H7 (cell line): ENCODE results near the gene MYOD1. TPM values are rescaled to one million over a fixed set of nuclear protein-coding genes. Genes with fewer than 3 reads are reported as not detected.

ENCODE experiments used
- DNase-seq: peaks from one replicate; pipeline ENCODE4 v3.0.0; 2012
- H3K27me3 ChIP-seq: 2 replicates; pipeline ENCODE4 v1.6.0; 2011; ENCODE audit warnings: mild to moderate bottlenecking, low read length; ENCODE audit not compliant: control insufficient read depth, insufficient read depth
- H3K36me3 ChIP-seq: replicated peaks from 2 replicates; pipeline ENCODE4 v1.5.1; 2011; ENCODE audit warnings: low read length; ENCODE audit not compliant: control insufficient read depth, insufficient read depth
- H3K4me3 ChIP-seq: 2 replicates; pipeline ENCODE4 v1.5.1; 2011; ENCODE audit warnings: low read depth, mild to moderate bottlenecking, control low read depth, low read length, moderate library complexity; ENCODE audit not compliant: insufficient read depth
- total RNA-seq: library from RNA; depleted of rRNA; stranded (reverse); fragments of >200 nt; shearing (Covaris generic); gene quantifications from 2 replicates; pipeline ENCODE4 v1.2.3, GENCODE V29; 2014

The MYOD1 gene
- total RNA-seq, 1 experiment from 2014 or later, result not detected

DNA sequence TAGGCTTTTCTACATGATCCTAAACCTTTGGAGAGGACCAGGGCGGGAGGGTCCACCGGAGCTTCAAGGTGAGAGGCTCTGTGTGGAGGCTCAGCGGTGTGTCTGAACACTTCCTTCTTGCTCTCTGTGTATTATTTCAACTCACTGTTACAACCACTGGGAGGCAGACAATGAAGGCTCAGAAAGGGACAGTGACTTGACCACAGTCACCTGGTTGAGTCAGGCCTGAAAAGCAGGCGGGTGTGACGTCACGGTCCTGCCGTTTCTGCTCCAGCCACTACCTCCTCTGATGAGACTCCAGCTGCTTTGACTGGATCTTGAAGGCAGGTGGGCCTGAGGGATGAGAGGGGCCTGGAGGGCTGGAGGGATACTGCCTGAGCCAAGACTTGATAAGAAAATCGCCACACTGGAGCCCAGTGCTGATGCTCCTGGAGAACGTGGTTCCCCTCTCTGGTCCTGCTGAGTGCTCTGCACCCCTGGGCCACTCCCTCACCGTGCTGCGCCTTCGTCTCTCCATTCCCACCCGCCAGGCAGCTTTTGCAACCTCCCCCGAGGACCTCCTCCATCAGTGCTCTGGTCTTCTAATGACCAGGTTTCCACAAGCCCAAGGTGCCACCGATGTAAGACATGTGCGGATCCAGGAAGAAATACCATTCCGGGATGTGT lies 43.1 kb downstream of the MYOD1 start:
- Histone ChIP-seq H3K4me3 (no peak overlapping the region), H3K27me3 (no peaks in the 10 kb centered on the region), H3K36me3 (no peaks in the 10 kb centered on the region)
- no peak for DNase-seq

DNA sequence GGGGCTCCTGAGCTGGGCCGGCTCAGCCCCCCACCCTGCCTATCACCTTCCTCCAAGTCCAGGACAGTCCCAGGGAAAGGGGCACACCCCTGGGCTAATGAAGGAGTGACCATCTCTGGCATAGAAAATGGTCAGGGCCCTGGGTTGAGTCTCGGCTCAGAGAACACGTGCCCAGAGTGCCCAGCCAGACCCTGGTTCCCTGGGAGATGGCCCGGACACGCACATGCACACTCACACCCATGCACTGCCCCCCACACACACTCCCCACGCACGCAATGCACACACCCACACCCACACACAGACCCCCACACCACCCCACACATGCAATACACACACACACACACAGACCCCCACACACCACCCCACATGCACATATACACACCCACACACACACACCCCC lies 43.9 kb downstream of the MYOD1 start:
- H3K36me3 ChIP-seq, result no peaks in the 10 kb centered on the region
- H3K4me3 ChIP-seq, result no peak overlapping the region
- no peaks in the 10 kb centered on the region for H3K27me3 ChIP-seq
- DNase-seq, result no peak

DNA sequence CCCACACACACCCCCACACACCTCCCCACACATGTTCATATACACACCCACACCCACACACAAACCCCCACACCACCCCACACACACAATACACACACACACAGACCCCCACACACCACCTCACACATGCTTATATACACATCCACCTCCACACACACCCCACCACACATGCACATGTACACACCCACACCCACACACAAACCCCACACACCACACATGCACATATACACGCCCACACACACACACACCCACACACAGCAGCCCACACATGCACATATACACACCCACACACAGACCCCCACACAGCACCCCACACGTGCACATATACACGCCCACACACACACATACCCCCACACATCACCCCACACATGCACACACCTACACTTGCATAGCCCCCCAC lies 44.3 kb downstream of the MYOD1 start:
- no peak overlapping the region for H3K4me3 ChIP-seq
- H3K36me3 ChIP-seq, result no peaks in the 10 kb centered on the region
- H3K27me3 ChIP-seq, result no peaks in the 10 kb centered on the region
- DNase-seq, result no peak

DNA sequence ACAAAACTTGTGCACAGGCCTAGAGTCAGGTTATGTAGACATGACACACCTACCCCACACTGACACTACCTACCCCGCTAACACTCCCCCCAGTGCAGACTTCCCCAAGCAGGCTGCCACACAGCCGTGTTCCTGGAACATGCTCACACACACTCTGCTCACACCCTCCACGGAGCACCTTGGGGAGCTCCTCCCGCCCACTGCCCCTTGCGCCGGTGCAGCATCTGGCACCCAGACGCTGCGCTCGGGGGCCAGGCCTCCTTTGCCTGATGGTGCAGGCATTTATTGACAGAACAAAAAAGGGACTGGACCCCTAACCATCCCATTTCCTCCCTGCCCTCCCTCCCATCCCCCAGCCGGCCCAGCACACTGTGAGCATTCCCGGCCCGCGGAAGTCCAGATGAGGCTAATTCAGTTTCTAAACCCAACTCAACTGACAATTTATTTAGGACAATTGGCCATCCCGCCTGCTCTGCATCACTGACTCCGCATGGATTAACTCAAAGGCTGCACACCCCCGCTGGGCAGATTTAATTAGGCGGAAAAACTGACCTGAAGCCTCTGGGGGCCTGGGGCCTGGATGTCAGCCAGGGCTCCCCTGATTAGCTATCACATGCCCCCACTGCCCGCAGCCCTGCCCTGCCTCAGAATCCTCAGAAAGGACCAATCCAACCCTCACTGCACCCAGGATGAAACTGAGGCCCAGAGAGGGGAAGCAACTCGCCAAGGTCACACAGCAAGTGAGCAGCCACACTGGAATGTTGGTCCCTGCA lies 45.3 kb downstream of the MYOD1 start:
- Histone ChIP-seq H3K4me3 (no peak overlapping the region), H3K36me3 (no peaks in the 10 kb centered on the region), H3K27me3 (no peaks in the 10 kb centered on the region)
- DNase-seq, result no peak

DNA sequence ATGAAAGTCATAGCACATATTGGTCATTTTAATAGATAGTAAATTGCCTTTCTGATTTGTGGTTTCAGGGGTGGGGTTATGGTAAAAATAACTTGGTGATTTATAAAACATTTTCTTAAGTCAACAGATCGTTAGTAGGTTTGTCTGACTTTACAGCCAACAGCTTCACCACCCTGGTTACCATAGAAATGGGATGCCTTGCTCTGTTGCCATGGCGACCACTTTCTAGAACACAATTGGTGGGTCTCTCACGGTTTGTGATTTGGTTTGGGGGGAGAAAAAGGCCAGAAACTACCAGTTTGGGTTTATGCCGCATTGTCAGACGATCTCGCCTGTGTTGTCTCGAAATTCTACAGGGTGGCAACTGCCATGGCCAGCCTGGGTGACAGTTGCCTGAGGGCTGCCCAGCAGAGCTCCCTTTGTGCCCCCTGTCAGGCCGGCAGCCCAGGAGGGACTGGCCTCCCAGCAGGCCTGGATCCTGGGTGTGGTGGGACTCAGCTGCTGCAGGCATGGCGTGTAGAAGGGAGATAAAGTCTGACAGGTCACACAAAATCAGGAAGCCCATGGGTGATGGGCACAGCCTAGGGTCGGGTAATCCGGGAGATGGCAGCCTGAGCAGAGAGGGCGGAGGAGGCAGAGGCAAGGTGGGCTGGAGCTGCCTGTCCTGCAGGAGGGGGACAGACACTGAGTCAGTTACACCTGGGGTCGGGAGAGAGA lies 46.1 kb downstream of the MYOD1 start:
- H3K4me3 ChIP-seq, result no peak overlapping the region
- DNase-seq, result peak; percentile 75
- no peaks in the 10 kb centered on the region for H3K36me3 ChIP-seq
- no peaks in the 10 kb centered on the region for H3K27me3 ChIP-seq

DNA sequence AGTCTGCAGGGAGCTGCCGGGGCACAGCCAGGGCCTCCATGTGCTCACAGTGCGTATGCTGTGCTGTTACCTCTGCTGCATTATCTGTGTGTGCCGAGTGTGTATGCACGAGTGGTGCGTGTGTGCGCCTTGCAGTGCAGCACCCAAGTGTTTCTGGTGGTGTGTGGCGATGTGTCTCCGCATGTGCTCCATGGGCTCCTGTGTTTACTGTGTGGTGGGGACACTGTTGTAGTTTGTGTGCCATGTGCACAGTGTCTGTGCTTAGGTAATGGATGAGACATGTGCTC lies 46.6 kb downstream of the MYOD1 start:
- no peak for DNase-seq
- Histone ChIP-seq H3K27me3 (no peaks in the 10 kb centered on the region), H3K4me3 (no peak overlapping the region), H3K36me3 (no peaks in the 10 kb centered on the region)

DNA sequence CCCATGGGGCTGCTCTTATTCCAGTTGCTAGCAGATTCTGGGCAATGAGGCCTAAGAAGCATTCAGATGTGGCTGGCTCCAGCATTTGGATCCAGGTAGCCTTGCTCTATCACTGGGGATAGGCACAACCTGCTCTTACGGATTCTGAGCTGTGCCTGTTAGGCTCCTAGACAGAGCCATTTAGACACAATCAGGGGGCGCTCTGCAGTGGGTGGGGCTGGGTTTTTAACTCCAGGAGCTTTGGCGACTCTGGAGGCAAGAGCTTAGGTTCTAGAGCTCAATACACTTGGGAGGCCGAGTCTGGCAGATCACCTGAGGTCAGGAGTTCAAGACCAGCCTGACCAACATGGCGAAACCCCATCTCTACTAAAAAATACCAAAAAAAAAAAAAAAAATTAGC lies 47.2 kb downstream of the MYOD1 start:
- peak; percentile 78 for DNase-seq
- Histone ChIP-seq H3K27me3 (no peaks in the 10 kb centered on the region), H3K36me3 (no peaks in the 10 kb centered on the region), H3K4me3 (no peak overlapping the region)

DNA sequence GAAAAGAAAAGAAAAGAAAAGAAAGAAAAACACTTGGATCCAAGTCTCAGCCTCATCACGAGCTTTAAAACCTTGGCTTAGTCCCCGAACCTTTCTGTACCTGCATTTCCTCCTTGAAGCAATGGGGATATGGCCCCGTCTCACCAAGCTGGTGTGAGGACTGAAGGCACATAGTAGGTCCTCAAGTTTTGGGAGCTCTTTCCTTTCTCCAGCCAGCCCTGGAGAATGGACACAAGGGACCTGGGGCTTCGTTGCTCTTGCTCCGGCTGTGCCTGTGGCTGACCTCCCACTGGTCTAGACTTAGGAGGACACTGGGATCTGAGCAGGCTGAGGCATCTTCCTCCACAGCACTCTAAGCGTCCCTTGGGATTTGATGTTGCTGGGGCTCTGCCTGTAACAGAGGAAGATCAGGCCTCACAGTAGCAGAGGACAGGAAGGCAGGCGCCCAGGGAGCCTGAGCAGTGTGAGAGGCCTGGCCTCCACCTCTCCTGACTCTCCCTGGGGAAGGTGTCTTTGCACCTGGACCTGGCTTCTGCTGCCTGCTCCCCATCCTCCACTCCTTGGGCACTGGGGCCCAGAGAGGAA lies 48.0 kb downstream of the MYOD1 start:
- Histone ChIP-seq H3K36me3 (no peaks in the 10 kb centered on the region), H3K4me3 (no peak overlapping the region), H3K27me3 (no peaks in the 10 kb centered on the region)
- DNase-seq, result no peak

DNA sequence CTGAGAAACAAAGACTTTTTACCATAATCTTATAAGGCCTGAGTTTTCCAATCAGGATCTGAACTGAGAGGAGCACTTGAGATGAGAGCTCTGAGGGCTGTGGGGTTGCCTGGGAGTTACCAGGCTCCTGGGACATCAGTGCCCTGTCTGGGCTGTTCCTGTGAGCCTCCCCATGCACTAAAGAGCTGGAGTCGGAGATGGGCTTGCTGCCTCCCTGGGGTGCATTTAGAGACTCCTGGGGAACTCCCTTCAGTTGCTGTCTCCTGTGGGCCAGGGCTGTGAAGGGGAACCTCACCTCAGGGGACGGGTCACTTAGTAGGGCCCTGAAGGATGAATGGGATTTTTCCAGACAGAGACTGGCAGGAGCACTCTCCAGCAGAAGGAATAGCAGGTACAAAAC lies 48.5 kb downstream of the MYOD1 start:
- DNase-seq, result no peak
- Histone ChIP-seq H3K4me3 (no peak overlapping the region), H3K36me3 (no peaks in the 10 kb centered on the region), H3K27me3 (no peaks in the 10 kb centered on the region)

DNA sequence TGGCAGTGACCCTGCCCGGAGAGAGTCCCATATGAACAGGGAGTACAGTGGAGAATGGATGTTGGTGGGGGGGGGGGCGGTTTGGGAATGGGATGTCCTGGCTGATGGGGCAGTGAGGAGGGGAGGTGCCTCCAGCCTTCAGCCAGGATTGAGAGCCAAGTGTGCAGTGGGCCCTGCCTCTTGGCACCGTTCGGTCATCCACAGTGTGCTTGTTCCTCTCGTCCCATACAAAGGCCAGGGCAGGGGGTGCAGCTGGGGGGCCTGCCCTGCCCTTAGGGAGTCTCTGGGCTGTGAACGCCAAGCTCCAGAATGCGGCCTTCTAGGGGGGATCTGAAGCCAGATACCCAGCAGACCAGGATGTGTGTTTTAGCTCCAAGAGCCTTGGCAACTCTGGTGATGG lies 49.2 kb downstream of the MYOD1 start:
- no peaks in the 10 kb centered on the region for H3K36me3 ChIP-seq
- DNase-seq, result no peak
- no peak overlapping the region for H3K4me3 ChIP-seq
- no peaks in the 10 kb centered on the region for H3K27me3 ChIP-seq

DNA sequence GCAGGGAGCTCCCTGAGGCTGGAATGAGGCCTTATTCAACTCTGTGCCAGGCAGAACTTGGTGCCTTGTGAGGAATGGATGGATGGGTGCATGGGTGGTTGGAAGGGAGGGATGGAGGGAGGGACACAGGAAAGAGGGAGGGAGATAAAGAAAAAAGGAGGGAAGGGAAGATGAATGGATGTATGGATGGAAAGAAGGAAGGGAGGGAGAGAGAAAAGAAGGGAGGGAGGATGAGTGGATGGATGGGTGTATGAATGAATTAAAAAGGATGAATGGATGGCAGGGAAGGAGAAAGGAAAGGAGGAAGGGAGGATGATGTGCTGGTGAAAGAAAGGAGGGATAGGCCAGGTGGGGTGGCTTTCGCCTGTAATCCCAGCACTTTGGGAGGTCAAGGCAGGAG lies 49.8 kb downstream of the MYOD1 start:
- DNase-seq, result no peak
- H3K36me3 ChIP-seq, result no peaks in the 10 kb centered on the region
- H3K4me3 ChIP-seq, result no peak overlapping the region
- H3K27me3 ChIP-seq, result no peaks in the 10 kb centered on the region

DNA sequence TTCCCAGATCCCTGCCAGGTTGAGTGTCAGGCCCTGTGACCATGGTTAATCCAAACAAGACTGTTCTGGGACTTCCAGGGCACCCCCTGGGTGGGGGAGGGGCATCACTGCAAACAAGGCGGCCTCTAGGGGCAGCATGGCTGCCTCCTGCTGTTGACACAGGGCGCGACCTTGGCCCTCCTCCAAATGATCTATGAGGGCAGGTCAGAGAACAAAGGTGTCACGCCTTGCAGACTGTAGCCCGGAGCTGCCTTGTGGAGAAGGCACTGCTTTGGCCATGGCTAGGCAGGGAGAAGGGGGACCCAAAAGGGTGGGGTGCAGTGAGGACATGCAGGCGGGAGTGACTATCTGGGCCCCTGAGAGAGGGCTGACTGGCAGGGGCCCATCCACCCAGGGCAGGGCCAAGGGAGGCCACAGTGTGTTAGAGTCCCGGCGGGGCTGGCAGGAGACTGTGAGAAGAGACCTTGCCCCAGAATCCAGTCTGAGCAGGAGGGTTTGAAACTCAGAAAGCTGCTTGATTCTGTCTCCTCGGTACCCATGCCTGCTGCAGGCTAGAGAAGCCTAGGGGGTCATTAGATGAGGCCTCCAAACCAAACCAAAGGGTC lies 50.8 kb downstream of the MYOD1 start:
- peak; percentile 82 for DNase-seq
- Histone ChIP-seq H3K36me3 (no peaks in the 10 kb centered on the region), H3K4me3 (no peak overlapping the region), H3K27me3 (no peaks in the 10 kb centered on the region)

DNA sequence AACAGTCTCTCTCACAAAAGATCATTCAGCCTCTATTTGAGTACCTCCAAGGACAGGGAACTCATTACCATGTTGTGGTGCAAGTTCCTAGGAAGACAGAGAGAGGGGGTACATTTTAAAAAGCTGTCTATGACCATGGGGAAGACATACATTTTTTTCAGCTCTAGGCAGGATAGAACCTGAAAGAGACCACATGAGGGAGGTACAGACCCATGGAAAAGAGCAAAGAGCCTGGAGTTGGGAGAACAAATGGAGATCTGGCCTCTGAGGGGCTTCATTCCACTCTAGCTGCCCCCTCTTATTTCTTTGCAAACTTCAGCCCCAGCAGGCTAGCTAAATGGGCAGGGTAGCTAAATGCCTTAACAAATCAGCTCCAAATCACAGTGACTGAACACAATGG lies 51.5 kb downstream of the MYOD1 start:
- Histone ChIP-seq H3K4me3 (no peak overlapping the region), H3K27me3 (no peaks in the 10 kb centered on the region), H3K36me3 (no peaks in the 10 kb centered on the region)
- DNase-seq, result no peak

DNA sequence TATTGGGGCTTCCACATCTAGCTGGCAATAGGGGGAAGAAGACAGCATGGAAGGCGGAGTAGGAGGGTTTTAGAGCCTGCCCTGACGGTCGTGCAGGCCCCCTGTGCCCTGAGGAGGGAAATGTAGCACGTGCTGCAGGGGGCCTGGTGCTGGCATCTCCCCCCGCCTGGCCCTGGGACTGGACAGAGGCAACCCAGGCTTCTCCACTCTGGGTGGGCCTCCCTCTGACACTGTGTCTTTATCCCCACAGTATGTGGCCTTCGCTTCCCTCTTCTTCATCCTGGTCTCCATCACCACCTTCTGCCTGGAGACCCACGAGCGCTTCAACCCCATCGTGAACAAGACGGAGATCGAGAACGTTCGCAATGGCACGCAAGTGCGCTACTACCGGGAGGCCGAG lies 52.0 kb downstream of the MYOD1 start:
- Histone ChIP-seq H3K27me3 (no peaks in the 10 kb centered on the region), H3K36me3 (no peaks in the 10 kb centered on the region), H3K4me3 (no peak overlapping the region)
- no peak for DNase-seq
